GM19240 (cell line): ENCODE data around the gene ATP13A2.

ENCODE experiments used
- DNase-seq: peaks from one replicate; pipeline ENCODE4 v3.0.0; 2011; ENCODE audit warnings: low spot score; ENCODE audit not compliant: insufficient read length

Gene ATP13A2

GRCh38 chr1:17002524-17002902, 9.2 kb downstream of the ATP13A2 start:
- no peak for DNase-seq

DNA sequence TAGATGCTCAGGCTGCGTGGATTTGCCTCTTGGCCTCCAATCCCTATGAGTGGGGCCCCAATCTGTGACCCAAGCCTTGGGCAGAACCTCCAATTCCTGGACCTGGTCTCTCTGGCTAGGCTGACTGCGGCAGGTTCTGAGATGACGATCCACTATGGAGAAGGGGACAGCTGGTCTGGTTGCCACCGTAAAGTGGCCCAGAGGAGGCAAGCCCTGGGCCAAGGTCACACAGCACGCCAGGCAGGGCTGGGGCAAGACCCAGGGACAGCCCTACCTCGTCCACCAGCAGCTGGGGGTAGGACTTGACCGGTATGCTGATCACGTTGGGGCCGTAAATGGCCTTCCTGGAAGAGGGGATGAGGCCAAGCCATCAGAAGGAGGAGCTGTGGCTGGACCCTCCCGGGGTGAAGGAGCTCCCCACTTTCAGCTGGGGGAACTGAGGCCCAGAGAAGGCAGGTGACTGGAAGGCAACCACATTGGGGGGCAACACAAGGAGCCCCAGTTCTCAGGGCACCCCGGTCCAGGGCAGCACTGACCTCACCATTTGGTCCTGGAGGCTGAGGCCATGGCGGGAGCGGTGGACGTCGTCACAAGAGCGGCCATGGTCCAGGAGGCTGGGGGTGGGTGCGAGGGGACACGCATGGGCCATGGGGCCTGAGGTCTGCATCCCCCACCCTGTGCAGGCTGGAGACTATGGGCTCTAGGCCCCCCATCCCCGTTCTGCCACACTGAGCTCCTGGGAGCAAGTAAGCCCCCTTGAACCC, 9.8 kb downstream of the ATP13A2 start:
- no peak for DNase-seq

DNA sequence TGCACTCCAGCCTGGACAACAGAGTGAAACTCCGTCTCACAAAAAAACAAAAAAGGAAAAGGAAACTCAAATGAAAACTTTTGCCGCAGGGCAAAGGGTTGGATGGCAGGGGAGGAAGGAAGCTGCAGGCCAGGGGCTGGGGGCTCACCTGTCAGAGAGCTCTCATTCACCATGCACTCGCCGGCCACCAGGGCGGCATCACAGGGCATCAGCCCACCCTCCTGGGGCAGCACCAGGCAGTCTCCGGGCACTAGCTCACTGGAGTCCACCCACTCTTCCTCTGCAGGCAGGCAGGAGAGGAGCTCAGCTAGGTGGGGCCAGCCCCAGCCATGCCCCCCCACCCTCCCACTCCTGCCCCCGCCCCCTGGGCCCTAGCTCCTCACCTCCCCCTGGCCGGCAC, 11.9 kb downstream of the ATP13A2 start:
- no peak for DNase-seq

GRCh38 chr1:16998589-16998988, 13.1 kb downstream of the ATP13A2 start:
- DNase-seq: no peak

DNA sequence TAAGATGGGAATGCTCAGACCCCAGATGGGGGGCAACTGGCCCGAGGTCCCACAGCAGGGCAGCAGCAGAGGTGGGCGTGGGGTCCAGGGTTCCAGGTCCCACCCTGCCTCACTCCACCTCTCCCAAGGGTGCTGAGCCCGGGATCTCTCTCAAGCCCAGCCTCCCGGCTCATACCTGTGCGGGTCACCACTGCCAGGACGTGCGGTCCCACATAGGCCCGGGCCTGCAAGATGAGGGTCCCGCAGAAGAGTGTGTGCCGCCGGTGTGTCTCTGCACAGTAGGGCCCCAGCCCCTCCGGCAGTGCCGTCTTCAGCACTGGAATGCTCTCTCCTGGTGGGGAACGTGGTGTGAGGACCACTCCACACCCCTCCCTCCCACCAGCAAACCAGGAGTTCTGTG, 14.9 kb downstream of the ATP13A2 start:
- DNase-seq: no peak

DNA sequence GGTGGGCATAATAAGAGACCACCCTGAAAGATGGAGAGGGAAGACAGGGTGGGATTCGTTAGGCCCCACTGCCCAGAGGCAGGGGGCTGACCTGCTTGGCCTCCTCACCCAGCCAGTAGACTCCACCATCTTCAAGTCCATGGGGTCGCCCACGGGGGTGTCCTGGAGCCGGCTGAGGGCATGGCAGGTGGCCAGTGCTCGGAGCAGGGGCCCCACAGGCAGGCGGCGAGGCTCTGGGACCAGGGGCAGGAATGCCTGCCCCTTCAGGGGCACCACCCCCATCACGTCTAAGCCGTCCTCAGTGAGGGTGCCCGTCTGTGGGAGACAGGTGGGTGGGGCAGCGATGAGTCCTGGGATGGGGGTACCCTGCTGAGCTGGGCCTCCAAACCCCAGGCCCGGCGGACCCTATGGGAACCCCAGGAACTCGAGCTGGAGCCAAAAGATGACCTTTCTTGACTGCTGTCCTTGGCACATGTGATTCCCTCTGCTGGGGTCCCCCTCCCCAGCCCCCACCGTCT, 18.1 kb downstream of the ATP13A2 start:
- DNase-seq: no peak

DNA sequence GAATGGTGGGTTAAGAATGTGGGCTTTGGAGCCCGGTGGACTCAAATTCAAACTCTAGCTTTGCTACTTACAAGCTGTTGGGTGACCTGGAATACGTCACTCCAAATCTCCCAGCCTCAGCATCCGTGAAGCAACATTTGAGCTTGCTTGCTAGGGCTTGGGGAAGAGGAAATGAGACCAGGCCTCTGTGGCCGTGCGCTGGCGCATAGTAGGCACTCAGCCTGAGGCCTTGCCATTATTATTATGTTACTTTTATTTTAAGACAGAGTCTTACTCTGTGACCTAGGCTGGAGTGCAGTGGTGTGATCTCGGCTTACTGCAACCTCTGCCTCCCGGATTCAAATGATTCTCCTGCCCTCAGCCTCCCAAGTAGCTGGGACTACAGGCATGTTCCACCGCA, 19.1 kb downstream of the ATP13A2 start:
- DNase-seq: no peak

DNA sequence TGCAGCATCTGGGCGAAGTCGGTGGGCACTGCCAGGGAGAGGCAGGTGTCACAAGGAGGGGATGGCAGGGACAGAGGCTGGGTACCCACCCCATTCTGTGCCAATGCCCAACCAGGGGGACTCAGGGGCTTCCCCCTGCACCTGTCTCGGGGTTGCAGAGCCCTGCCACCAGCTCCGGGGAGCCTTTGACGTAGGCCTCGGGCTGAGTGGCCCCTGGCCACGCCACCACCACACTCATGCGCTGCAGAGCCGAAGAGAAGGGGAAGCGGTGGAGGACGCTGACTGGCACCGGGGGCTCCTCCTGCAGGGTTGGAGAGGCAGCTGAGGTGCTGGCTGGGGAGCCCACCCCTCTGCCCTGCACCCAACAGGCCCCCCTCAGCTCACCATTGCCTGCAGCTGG, 19.6 kb downstream of the ATP13A2 start:
- no peak for DNase-seq

DNA sequence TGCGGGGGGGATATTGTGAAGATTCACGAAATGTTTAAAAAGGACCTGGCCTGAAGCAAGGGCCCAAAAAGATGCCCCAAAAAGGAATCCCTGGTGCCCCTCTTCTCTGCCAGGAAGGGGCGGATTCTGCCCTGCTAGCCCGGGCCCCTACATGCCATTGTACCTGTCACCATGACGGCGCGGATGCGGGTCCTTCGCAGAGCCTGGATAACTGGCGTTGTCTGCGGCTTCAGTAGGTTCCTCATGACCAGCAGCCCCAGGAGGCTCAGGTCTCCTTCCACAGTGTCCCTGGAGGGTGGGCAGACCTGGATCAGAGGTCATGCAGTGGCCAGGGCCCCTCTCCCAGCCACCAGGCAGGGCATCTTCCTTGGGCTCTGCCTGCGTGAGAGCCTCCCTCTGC, 20.2 kb downstream of the ATP13A2 start:
- DNase-seq: no peak

GRCh38 chr1:16989676-16990391, 21.9 kb downstream of the ATP13A2 start:
- no peak for DNase-seq

DNA sequence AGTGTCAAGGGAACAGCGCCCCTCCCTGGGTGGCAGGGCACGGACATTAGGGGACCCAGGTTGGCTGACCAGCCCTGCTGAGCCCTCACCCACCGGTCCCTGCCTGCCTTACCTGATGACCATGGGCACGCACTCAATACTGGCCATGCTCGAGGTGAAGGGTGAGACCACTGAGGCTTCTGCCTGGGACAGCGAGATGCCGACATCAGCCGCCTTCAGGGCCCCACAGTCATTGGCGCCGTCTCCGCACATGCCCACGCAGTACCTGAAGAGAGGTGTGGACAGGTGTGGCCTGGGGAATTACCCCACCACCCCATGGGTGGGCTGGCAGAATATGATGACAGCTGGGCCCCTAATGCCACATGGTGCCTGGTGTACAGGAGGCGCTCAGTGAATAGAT, 23.5 kb downstream of the ATP13A2 start:
- no peak for DNase-seq

GRCh38 chr1:16986962-16987361, 24.8 kb downstream of the ATP13A2 start:
- DNase-seq: no peak

- no peak for DNase-seq
Measured at GRCh38 chr1:16986560-16986959, 25.2 kb downstream of the ATP13A2 start.

DNA sequence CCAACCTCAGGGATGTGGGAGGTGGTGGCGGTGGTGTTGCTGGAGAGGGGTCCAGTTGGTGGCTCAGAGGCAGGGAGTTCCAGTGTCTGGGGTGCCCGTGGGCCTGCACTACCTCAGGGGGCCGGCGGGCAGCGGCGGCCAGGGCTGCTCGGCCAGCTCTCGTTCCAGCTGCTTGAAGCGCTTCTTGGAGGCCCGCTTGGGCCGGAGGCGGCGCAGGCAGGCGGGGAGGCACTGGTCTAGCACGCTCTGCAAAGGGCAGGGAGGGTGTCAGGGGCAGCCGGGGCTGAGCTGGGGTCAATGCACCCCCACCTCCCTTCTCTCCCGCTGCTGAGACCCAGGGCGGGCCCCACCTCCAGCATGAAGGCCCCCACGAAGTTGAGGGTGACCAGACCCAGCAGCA, 25.6 kb downstream of the ATP13A2 start:
- DNase-seq: no peak

DNA sequence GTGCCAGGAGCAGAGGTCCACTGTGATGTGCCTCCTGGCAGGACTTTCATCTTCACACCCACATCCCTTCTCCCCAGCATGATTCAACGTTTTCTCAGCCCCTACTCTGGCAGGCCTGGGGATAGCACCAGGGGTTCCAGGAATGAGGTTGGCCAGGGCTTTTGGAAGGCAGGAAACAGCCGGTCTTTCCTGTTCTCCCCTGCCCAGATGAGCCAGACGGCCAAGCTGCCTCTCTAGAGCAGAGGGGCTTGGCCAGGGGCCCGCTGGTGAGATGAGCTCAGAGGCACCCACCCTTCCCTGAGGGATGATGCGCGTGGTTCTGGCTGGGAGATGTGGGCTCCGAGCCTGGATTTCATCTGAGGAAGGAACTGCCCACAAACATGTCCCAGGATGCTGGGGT, 27.0 kb downstream of the ATP13A2 start:
- no peak for DNase-seq

GRCh38 chr1:16983649-16984048, 28.1 kb downstream of the ATP13A2 start:
- DNase-seq: no peak

DNA sequence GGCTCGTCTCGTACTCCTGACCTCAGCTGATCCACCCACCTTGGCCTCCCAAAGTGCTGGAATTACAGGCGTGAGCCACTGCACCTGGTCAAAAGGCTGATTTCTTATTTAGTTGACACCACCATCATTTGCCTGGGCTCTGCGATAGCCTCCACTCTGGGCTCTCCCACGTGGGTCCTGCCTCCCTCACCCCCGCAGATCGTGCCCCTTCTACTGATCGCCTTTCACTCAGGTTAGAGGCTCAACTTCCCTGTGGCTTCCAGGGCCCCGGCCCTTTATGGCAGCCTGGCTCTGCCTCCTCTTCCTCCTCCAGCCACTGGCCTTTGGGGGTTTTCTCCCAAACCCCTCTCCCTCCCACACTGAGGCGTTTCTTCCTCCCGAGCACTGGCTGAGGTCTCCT, 28.8 kb downstream of the ATP13A2 start:
- DNase-seq: no peak

DNA sequence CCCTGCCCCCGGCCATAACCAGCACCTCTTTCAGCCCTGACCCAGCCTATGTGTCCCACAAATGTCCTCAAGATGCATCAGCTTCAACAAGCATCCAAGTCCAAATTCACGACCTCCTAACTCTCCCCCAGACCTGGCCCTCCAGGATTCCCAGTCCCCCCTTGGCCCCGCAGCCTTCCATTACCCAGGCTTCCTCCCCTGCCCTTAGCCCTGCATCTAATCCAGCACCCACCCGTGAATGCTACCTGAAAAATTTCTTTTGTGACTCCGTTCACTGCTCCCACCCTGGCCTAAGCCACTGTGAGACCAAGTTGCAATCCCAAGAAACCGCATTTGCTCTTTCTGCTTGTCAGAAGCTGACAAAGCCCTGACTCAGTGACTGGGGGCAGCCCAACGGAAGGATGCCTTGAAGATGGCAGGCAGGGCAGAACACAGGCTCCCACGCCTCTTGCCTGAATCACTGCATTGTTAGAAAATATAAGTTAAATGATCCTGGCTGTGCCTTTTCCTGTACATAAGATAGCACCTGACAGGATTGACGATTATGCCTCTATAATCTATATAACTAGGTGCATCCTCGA, 30.4 kb downstream of the ATP13A2 start:
- no peak for DNase-seq

- no peak for DNase-seq
Measured at GRCh38 chr1:16980473-16981268, 31.1 kb downstream of the ATP13A2 start, which contains the start of gene MFAP2. Gene MFAP2 (minus strand): TSS chr1:16980620. CDS start chr1:16978273, 2,347 bp downstream.

DNA sequence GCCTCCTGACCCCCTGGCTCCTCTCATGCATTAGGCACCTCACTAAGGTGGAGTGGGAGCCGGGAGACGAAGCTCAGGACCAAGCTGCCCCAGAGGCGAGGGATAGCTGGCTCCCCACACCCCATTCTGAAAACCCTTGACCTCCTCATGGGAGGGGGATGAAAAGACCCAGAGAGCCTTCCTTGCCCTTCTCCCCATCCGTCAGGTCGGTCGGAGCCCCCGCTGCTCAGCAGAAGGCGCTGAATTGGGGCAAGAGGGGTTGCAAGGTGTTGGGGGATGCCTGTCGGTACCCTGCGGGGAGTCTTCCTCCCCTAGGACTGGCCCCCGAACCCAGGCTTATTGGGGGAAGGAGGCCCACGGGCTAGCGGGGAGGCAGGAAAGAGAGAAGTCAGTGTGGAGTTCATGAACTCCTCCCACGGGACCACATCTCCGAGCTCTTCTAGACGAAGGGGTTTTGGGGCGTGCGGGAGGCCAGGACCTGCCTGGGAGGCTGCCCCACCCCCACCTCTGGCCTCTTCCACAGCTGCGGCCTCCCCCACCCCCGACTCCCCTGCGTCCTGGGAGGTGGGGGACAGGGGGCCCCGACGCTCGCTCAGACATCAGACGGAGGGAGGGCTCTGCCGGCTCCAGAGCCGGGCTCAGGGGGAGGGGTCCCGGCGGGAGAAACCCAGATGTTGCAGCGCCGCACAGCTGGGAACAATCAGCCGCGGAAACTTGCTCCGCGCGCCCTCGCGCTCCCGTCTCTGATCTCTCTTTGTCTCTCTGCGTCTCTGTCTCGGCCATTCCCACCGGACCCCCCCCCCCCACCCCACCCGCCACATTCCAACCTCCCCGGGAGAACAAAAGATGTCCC, 32.0 kb downstream of the ATP13A2 start:
- no peak for DNase-seq
